Glutamatergic neuron (in vitro differentiated cells): Measurements from ENCODE around the gene NDUFV2. TPM values are rescaled to one million over a fixed set of nuclear protein-coding genes. Genes with fewer than 3 reads are reported as not detected.
"Not testable (repeated sequence)": the region's sequence is repeated elsewhere in the genome, so short reads cannot be mapped to it uniquely, and the experiment has no call there.

Experiments
- DNase-seq: peaks from one replicate; pipeline ENCODE4 v3.0.0; 2022
- H3K27ac Mint-ChIP-seq: one replicate; pipeline ENCODE4 v1.8.0; 2020; ENCODE audit warnings: mild to moderate bottlenecking, mixed read lengths, inconsistent platforms; ENCODE audit not compliant: unreplicated experiment
- H3K27me3 Mint-ChIP-seq: one replicate; pipeline ENCODE4 v1.8.0; 2020; ENCODE audit warnings: mild to moderate bottlenecking, moderate library complexity, mixed read lengths, inconsistent platforms; ENCODE audit not compliant: unreplicated experiment
- H3K36me3 Mint-ChIP-seq: one replicate; pipeline ENCODE4 v1.8.0; 2020; ENCODE audit warnings: mild to moderate bottlenecking, mixed read lengths, inconsistent platforms; ENCODE audit not compliant: unreplicated experiment
- H3K4me1 Mint-ChIP-seq: one replicate; pipeline ENCODE4 v1.8.0; 2020; ENCODE audit warnings: mild to moderate bottlenecking, low read depth, mixed read lengths, inconsistent platforms; ENCODE audit not compliant: unreplicated experiment
- H3K4me3 Mint-ChIP-seq: one replicate; pipeline ENCODE4 v1.8.0; 2020; ENCODE audit warnings: mild to moderate bottlenecking, mixed read lengths, inconsistent platforms; ENCODE audit not compliant: unreplicated experiment
- H3K9me3 Mint-ChIP-seq: one replicate; pipeline ENCODE4 v1.8.0; 2020; ENCODE audit warnings: mild to moderate bottlenecking, moderate library complexity, mixed read lengths, inconsistent platforms; ENCODE audit not compliant: unreplicated experiment
- CTCF ChIP-seq: fragments of 200-600 bp; sonication (generic); IDR thresholded peaks from one replicate; pipeline ENCODE4 v1.5.0; 2021; ENCODE audit not compliant: partially characterized antibody, unreplicated experiment
- total RNA-seq: library from RNA; stranded (reverse); fragmentation: NEBNext Ultra II Directional; extraction: Animal tissue kit (Norgen Biotek cat#: 25700); gene quantifications from one replicate; pipeline ENCODE4 v1.2.1, GENCODE V29; 2021; ENCODE audit not compliant: unreplicated experiment

Gene NDUFV2
- total RNA-seq, 1 donor from 2014 or later = 133 TPM

- no peaks in the 10 kb centered on the region for H3K9me3 Mint-ChIP-seq
- H3K4me3 Mint-ChIP-seq = no peak overlapping the region
- no peaks in the 10 kb centered on the region for H3K36me3 Mint-ChIP-seq
- no peak for DNase-seq
- no peaks in the 10 kb centered on the region for H3K4me1 Mint-ChIP-seq
- no peaks in the 10 kb centered on the region for H3K27me3 Mint-ChIP-seq
- no peak for TF ChIP-seq CTCF
- no peak overlapping the region for H3K27ac Mint-ChIP-seq
Observed at GRCh38 chr18:9088252-9088651, 14.2 kb upstream of the NDUFV2 start.

GRCh38 chr18:9088727-9089126 lies 13.8 kb upstream of the NDUFV2 start:
- not testable (repeated sequence) for H3K4me3 Mint-ChIP-seq, H3K27me3 Mint-ChIP-seq, H3K36me3 Mint-ChIP-seq, H3K4me1 Mint-ChIP-seq, H3K27ac Mint-ChIP-seq, H3K9me3 Mint-ChIP-seq, DNase-seq

- no peaks in the 10 kb centered on the region for H3K9me3 Mint-ChIP-seq
- H3K4me1 Mint-ChIP-seq = no peaks in the 10 kb centered on the region
- no peak overlapping the region for H3K4me3 Mint-ChIP-seq
- no peak overlapping the region for H3K27ac Mint-ChIP-seq
- DNase-seq = no peak
- H3K27me3 Mint-ChIP-seq = peaks cover 1% of the 10 kb centered on the region
- TF ChIP-seq CTCF = no peak
- no peaks in the 10 kb centered on the region for H3K36me3 Mint-ChIP-seq
Observed at GRCh38 chr18:9090578-9090977, 11.9 kb upstream of the NDUFV2 start.

GRCh38 chr18:9091066-9091476 lies 11.4 kb upstream of the NDUFV2 start:
- Mint-ChIP-seq H3K4me3 (no peak overlapping the region), H3K4me1 (no peaks in the 10 kb centered on the region), H3K36me3 (no peaks in the 10 kb centered on the region), H3K27me3 (peaks cover 1% of the 10 kb centered on the region), H3K9me3 (no peaks in the 10 kb centered on the region), H3K27ac (no peak overlapping the region)
- DNase-seq = no peak
- TF ChIP-seq CTCF = no peak

- no peak for DNase-seq
- H3K36me3 Mint-ChIP-seq = no peaks in the 10 kb centered on the region
- peaks cover 1% of the 10 kb centered on the region for H3K27me3 Mint-ChIP-seq
- H3K9me3 Mint-ChIP-seq = no peaks in the 10 kb centered on the region
- no peak overlapping the region for H3K4me3 Mint-ChIP-seq
- H3K27ac Mint-ChIP-seq = no peak overlapping the region
- TF ChIP-seq CTCF = no peak
- no peaks in the 10 kb centered on the region for H3K4me1 Mint-ChIP-seq
Observed at GRCh38 chr18:9092665-9093064, 9.8 kb upstream of the NDUFV2 start.

GRCh38 chr18:9093109-9093508 lies 9.4 kb upstream of the NDUFV2 start:
- not testable (repeated sequence) for H3K36me3 Mint-ChIP-seq, H3K4me3 Mint-ChIP-seq, H3K27ac Mint-ChIP-seq, H3K27me3 Mint-ChIP-seq, DNase-seq, H3K4me1 Mint-ChIP-seq, H3K9me3 Mint-ChIP-seq
